Loucy (cell line): ENCODE measurements around the gene ANTXRL.

Experiments used
- CTCF ChIP-seq: fragments of 200-600 bp; sonication (generic); conservative IDR thresholded peaks from 2 replicates; pipeline ENCODE4 v1.5.1; 2014; ENCODE audit warnings: mild to moderate bottlenecking, antibody characterized with exemption, low read length
- EZH2phosphoT487 ChIP-seq: fragments of 200-600 bp; IDR thresholded peaks from 2 replicates; pipeline ENCODE4 v1.6.1; 2018; ENCODE audit warnings: antibody characterized with exemption, mild to moderate bottlenecking, moderate library complexity, borderline replicate concordance

DNA sequence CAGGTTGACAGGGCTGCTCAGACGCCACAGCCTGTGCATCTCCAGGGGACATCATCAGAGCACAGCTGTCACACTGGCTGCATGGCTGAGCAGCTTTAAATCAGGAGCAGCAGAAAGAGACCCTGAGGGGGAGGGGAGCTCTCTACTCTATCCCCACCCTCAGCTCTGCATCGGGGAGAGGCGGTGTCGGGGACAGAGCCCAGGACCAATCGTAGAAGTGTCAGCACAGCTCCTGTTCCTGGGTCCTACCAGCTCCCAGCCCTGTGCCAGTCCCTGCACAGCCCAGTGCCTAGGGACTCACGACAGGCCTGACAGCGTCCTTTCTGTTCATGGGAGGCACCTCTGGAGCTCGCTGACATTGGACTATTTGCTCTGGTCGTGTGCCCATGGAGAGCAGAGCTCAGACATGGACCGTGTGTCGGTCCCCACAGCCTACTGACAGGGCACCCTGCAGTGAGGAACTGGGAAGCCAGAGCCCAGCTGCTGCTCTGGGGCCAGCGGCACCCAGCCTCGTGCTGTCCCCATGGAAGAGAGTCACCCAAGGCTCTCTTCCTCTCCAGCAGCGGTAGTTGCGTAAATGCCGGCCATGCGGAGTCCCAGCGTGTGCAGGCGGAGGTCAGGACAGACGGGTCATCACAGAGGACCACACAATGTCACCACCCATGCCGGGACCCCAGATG is 20.4 kb upstream of the ANTXRL start:
- TF ChIP-seq CTCF, result no peak
- no peak for TF ChIP-seq EZH2phosphoT487
